GM08714 (cell line): ENCODE results near the gene C1orf159.
"Not testable (repeated sequence)": the region's sequence is repeated elsewhere in the genome, so short reads cannot be mapped to it uniquely, and the experiment has no call there.

ENCODE experiments used
- H3K4me3 ChIP-seq: fragments of 200-500 bp; sonication (Bioruptor generic); 2 replicates; pipeline ENCODE4 v1.5.1; 2014; ENCODE audit warnings: mild to moderate bottlenecking, low read length, inconsistent platforms
- ZNF274 ChIP-seq: IDR thresholded peaks from 2 replicates; pipeline ENCODE4 v1.6.1; 2012; ENCODE audit warnings: mild to moderate bottlenecking, low read depth, low read length

Gene C1orf159

DNA sequence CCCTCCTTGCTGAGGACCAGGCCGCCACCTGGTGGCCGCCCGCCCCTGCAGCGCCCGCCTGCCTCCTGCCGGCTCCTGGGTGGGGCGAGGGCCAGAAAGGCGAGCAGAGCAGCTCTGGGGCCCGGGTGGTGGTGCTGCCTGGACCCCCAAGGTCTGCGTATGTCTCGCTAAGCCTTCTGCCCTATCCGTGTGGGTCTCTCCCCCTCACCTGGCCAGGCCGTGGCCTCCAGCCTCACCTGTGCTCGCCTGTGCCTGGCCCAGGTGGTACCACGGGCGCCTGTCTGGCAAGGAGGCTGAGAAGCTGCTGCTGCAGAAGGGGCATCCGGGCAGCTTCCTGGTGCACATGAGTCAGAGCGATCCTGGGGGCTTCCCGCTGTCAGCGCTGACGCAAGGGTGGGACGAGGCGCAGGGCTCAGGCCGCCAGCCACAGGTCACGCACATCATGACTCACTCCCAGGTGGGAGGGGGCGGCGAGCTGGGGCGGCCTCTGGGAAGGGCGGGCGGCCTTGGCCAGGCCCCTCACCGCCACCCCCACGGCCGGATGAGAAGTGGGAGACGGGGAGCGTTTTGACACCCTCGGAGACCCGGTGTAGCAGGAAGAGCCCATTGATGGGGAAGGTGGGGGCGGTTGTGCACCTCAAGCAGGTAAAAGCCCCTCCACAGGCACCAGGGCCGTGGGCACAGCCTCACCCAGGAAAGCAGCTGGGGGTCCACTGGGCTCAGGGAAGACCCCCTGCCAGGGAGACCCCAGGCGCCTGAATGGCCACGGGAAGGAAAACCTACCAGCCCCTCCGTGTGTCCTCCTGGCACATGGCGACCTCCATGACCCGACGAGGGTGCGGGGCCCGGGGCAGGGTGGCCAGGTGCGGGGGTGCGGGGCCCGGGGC lies 51.7 kb downstream of the C1orf159 start:
- H3K4me3 ChIP-seq, result peak overlapping the region; percentile 27; the same call in 1 of the 2 replicates
- no peak for TF ChIP-seq ZNF274

DNA sequence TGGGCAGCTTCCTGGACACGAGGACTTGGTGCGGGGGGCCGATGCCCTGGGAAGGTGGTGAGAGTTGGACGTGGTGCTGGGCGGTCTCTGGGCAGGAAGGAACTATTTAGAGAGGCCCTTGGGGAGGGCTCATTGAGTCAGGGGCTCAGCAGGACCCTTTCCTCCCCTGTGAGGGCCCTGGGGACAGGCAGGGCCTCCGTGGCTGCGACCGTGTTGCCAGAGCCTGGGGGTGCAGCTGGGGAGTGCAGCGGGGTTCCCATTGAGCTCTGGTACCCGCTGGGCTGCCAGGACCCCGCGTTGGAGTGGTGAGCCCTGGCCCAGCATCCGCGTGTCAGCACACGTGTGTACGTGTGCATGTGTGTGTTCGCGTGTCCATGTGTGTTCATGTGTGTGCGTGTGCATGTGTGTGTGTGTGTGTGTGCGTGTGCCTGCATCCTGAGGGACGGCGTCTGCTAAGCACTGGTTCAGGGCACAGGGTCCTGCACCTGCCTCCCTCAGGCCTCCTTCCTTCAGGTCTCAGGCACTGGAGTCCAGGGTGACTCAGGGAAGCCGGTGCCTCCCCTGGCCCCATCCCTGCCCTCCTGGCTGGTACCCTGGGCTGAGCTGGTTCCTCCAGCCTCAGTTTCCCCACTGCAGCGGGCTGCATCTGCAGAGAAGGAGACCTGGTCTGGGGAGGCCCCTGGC lies 52.5 kb downstream of the C1orf159 start:
- H3K4me3 ChIP-seq, result peak overlapping the region; percentile 6; the same call in 1 of the 2 replicates

DNA sequence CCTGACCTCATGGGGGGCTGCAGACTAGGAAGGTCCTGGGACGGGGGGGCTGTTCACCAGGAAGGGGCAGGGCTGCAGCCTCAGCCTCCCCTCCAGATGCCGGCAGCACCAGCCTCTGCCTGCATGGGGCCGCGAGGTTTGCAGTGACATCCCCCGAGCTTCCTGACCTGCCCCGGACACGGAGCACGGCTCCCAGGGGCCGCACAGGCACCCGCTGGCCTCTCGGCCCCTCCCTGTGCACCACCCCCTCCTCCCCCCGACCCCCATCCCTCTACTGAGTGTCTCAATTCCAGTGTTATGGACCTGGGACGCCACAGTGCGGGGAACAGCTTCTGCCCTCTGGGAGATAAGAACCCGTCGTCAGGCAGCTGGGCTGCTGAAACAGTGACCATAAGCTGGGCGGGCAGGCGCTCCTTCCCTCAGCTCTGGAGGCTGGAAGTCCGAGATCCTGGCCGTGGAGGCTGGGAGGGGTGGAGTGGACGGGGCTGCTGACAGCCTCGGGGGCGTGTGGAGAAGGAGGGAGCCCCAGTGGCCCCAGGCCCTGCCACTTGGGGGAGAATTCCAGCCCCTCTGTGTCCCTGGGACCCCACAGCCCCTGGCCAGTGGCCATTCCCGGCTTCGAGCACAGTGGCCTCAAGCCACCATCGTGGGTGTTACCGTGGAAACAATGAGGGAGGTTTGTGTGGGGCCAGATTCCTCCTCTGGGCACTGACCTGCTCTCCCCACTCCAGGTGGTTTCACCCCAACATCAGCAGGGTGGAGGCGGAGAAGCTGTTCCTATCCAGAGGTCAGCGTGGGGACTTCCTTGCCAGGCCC lies 53.3 kb downstream of the C1orf159 start:
- no peak for TF ChIP-seq ZNF274
- no peak overlapping the region for H3K4me3 ChIP-seq

More for the DNA sequence above, 52.5 kb downstream of the C1orf159 start:
- no peak for TF ChIP-seq ZNF274

DNA sequence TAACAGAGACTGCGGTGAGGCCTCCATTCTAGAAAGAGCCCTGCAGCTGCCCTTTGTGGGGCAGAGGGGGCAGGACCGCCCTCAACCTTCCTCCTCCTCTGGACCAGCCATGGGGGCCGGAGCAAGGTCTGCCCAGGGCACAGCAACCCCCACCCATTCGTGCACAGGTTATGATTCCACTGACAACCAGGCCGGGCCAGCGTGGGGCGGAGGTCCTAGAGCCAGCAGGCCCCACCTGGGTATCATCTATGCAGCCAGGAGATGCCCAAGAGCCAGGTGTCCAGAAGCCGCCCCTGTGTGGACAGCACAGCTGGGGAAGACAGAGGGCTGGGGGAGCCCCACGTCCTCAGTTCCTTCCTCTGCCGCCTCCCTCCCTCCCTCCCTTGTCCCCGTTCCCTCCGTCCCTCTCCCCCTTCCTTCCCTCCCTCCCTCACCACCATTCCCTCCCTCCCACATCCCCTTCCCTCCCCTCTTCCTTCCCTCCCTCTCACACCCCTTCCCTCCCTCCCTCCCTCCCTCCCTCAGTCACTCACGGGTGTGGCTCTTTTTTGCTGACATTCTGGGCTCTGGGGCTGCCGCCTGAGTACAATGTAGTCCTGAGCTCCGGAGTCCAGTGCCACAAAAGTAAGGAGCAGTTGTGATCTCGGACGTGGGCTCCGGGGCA lies 54.1 kb downstream of the C1orf159 start:
- H3K4me3 ChIP-seq, result no peak overlapping the region
- no peak for TF ChIP-seq ZNF274

DNA sequence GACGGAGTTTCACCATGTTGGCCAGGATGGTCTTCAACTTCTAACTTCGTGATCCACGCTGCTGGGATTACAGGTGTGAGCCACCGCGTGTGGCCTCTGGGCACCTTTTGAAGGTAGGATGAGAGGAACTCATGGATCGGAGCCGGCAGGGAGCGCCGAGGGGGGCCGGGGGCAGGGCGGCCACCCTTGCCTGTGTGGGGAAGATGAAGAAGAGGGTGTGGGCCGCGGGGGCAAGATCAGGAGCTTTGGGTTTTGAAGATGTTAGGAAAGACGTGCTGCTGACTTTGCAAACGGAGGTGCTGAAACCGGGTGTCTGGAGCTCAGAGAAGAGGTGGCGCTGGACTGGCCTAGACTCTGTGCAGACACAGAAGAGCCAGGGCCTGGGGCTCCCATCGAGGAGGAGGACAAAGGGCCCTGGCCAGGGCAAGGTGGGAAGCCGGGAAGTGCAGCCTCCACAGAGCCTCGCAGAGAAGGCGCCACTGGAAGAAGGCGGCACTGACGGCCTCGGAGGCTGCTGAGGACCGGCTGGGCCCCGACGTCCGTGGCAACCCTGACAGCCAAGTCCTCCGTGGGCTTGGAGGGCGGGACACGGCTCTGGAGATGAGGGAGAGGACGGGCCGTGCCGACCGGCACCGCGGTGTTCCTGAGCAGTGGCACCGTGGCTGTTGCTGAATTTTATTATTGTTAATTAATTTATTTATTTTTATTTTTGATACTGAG lies 55.4 kb downstream of the C1orf159 start:
- H3K4me3 ChIP-seq, result no peak overlapping the region
- no peak for TF ChIP-seq ZNF274

DNA sequence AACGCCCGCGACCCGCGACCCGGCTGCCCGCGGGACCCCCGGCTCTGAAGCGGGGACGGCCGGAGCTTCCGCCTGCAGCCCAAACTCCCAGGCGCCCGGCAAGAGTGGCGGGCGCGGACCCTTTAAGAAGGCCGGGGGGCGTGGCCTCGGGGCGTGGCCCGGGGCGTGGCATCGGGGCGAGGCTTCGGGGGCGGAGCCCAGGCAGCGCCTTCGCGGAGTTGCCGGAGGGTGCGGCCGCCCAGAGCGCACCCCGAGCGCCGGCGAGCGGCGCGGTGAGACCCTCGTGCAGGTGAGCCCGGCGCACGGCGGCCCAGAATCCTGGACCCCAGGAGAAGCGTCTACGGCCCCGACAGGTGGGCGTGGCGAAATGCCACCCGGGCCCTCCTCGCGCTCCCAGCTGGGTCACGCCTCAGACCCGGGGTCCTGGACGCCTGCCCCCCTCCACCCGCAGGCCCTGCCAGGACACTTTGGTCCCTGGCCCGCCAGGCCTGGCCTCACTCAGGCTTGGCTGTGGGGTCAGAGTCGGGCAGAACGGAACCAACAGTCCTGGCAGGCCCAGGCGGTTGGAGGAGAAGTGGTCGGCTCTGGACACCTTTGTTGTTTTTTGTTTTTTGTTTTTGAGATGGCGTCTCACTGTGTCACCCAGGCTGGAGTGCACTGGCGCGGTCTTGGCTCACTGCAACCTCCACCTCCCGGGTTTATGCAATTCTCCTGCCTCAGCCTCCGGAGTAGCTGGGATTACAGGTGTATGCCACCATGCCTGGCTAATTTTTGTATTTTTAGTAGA lies 56.2 kb downstream of the C1orf159 start:
- H3K4me3 ChIP-seq, result peak overlapping the region; percentile 49; the same call in 1 of the 2 replicates
- TF ChIP-seq ZNF274, result no peak

DNA sequence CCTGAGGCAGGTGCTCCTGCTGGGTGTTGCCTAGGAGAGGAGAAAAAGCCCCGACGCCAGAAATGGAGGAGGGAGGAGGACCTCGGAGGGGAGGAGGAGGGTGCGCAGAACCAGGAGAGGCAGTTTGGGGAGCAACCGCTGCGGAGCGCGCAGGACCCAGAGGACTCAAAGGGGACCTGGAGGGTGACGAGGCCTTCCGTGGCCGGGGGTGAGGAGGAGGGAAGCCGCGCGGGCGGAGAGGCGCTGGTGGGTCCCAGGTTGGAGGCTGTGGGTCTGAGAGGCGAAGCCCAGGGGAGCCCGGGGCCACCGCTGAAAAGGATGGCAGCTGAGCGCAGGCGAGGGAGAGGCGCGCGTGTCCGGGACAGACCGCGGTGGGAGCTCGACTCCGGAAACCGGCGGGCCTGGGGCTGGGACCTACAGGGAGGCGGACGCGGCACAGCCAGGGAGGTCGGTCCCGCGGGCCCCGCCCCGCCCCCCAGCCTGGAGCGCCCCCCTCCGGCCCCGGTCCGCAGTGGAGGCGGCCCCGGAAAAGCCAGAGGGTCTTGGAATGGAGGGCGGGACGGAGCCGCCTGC lies 56.9 kb downstream of the C1orf159 start:
- H3K4me3 ChIP-seq, result peak overlapping the region; percentile 28; the same call in 1 of the 2 replicates
- TF ChIP-seq ZNF274, result no peak

DNA sequence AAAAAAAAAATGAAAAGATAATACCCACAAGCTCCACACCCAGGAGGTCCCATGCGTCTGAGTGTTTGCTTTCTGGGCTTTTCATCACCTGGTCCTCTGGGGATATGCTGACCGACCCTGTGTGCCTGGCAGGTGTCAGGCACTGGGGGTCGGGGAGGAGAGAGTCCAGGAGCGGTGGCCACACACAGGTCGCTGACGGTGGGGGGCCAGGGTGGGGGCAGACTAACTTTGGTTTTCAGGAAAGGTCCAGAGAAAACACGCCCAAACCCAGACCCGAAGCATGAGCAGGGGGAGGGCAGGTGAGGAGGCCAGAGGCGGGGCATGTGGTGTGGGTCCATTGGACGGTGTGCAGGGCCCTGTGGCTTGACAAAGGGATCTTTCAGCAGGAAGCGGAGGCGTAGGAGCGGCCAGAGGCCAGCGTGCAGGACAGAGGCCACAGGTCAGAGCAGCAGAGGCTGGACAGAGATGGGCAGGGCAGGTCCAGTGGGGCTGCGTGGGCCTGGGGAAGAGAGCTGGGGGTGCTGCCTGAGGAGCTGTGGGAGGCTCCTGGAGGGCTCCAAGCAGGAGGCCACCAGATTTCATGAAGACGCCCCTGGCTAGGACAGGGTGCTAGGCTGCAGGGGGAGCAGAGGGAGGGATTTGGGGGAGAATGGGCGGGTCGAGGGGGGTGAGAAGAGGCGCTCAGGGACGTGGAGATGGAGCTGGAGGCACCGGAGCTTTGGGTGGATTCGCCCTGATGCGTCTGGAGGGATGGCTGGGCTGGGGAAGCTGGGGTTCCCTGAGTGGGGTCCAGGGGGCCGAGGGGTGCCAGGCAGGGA lies 57.6 kb downstream of the C1orf159 start:
- TF ChIP-seq ZNF274, result no peak
- H3K4me3 ChIP-seq, result no peak overlapping the region

DNA sequence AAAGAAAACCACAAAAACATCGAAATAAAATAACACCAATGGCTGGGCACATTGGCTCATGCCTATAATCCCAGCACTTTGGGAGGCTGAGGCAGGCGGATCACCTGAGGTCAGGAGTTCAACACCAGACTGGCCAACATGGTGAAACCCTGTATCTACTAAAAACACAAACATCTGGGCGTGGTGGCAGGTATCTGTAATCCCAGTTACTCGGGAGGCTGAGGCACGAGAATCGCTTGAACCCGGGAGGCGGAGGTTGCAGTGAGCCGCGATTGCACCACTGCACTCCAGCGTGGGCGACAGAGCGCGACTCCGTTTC lies 58.2 kb downstream of the C1orf159 start:
- not testable (repeated sequence) for H3K4me3 ChIP-seq

DNA sequence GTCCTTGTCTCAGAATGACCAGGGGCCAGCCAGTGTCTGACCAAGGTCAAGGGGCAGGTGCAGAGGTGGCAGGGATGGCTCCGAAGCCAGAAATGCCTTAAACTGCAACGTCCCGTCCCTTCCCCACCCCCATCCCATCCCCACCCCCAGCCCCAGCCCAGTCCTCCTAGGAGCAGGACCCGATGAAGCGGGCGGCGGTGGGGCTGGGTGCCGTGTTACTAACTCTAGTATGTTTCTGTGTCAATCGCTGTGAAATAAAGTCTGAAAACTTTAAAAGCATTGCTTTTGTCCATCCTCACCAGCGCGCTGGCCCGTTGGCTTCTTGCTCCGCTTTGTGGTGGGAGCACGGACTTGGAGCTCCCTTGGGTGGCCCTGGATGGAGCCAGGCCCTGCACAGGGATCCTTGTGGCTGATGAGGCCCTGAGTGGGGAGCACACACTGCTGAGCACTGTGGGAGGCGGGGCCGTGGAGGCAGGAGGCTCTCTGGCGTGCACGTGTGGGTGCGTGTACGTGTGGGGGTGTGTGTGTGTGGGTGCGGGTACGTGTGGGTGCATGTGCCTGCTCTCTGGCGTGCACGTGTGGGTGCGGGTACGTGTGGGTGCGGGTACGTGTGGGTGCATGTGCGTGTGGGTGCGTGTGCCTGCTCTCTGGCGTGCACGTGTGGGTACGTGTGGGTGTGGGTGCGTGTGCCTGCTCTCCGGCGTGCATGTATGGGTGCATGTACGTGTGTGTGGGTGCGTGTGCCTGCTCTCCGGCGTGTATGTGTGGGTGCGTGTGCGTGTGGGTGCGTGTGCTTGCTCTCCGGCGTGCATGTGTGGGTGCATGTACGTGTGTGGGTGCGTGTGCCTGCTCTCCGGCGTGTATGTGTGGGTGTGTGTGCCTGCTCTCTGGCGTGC lies 59.8 kb downstream of the C1orf159 start:
- TF ChIP-seq ZNF274, result no peak

DNA sequence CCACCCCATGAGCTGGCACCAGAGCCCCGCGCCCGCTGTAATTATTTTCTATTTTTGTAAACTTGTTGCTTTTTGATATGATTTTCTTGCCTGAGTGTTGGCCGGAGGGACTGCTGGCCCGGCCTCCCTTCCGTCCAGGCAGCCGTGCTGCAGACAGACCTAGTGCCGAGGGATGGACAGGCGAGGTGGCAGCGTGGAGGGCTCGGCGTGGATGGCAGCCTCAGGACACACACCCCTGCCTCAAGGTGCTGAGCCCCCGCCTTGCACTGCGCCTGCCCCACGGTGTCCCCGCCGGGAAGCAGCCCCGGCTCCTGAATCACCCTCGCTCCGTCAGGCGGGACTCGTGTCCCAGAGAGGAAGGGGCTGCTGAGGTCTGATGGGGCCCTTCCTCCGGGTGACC lies 60.9 kb downstream of the C1orf159 start:
- no peak for TF ChIP-seq ZNF274
- H3K4me3 ChIP-seq, result no peak overlapping the region

More for the DNA sequence above, 59.8 kb downstream of the C1orf159 start:
- H3K4me3 ChIP-seq, result no peak overlapping the region
